Skeletal muscle cell (primary cell): ENCODE data around the gene UPK1B.
A peak's percentile ranks its signal among the peaks of the same experiment; 100 is the strongest.

Experiments used
- DNase-seq: peaks from one replicate; pipeline ENCODE4 v3.0.0-alpha.2; 2010; ENCODE audit warnings: low read depth
- H3K4me3 ChIP-seq: 2 replicates; pipeline ENCODE4 v1.5.1; 2011; ENCODE audit warnings: low read depth, mild to moderate bottlenecking, control low read depth, low read length, moderate library complexity

The UPK1B gene

GRCh38 chr3:119175872-119176756 is 2.7 kb downstream of the UPK1B start:
- no peak overlapping the region for H3K4me3 ChIP-seq
- DNase-seq, result peak; percentile 19

- DNase-seq, result no peak
- no peak overlapping the region for H3K4me3 ChIP-seq
Observed at GRCh38 chr3:119176778-119177177, 3.4 kb downstream of the UPK1B start.

GRCh38 chr3:119177321-119177720 is 3.9 kb downstream of the UPK1B start:
- H3K4me3 ChIP-seq, result no peak overlapping the region
- DNase-seq, result no peak

DNA sequence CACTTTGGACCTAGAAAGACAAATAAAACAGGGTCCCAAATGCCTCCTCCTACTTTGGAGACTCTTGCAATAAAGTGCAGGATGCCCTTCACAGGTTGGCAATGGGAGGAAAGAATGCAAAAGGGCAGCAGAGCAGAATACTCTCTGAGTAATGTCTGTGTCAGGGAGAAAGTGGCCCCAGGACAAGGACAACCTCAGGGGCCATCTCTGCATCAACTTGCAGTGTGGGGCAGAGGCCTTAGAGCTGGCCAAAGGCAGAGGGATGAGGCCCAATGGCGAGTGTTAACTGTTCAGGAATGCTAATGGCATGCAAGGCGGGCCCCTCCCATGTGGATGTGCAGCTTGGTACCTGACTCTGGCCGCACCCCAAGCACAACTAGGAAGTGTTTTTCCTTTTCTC is 8.4 kb downstream of the UPK1B start:
- DNase-seq, result no peak
- no peak overlapping the region for H3K4me3 ChIP-seq

GRCh38 chr3:119184111-119184510 is 10.7 kb downstream of the UPK1B start:
- DNase-seq, result no peak
- H3K4me3 ChIP-seq, result no peak overlapping the region

- peak; percentile 69 for DNase-seq
- no peak overlapping the region for H3K4me3 ChIP-seq
Observed at GRCh38 chr3:119184796-119185570, 11.6 kb downstream of the UPK1B start.

DNA sequence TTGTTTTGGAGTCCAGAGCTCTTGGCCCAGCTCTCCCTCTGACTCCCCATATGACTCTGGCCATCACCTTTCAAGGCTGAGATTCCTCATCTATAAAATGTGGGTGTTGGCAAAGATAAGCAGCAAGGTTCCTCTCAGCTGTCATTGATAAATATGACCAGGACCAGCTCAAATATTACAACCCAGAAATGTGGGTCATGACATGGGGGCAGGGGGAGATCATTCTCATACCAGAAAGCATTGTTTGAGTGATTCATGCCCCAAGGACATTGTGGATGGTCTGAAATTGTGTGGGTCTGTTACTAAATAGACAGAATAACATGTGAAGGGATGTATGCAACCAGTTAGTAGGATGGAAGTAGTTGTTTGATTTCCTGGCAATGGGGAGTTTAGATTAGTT is 13.9 kb downstream of the UPK1B start:
- no peak overlapping the region for H3K4me3 ChIP-seq
- DNase-seq, result no peak

GRCh38 chr3:119191800-119192199 is 18.4 kb downstream of the UPK1B start:
- H3K4me3 ChIP-seq, result no peak overlapping the region
- DNase-seq, result no peak

DNA sequence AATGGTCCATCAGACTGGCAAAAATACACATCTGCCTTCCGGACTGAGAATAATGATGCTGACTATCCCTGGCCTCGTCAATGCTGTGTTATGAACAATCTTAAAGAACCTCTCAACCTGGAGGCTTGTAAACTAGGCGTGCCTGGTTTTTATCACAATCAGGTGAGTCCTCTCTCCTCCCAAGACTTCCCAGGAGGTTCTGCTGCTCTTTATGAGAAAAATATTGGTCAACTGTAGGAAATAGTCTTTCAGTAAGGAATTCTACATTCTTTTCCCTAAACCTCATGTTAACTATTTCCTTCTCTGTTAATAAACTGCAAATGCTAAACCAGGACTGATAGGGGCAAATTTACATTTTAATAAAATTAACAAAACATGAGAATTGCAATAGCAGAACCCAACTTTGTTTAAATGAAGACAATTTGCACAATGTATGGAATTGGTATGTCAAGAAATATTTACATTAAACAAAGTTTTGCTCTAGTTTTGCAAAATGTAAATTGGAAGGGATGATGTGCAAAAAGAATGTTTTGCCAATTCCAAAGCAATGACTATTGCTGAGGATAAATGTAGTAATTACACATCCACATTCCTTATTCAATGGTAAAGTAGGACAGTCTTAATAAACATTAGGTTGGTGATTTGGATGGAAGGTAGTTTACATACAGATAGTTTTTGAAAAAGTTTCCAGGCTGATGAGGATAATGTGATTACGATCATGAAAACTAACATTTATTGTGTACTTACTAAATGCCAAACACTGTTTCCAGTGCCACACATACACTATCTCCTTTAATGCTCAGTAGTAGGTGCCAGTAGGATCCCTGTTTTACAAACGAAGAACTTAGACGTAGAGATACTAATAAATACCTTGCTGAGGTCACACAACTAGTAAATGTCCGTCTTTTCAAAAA is 21.1 kb downstream of the UPK1B start:
- H3K4me3 ChIP-seq, result no peak overlapping the region
- no peak for DNase-seq

GRCh38 chr3:119195151-119195476 is 21.7 kb downstream of the UPK1B start:
- DNase-seq, result no peak
- no peak overlapping the region for H3K4me3 ChIP-seq

GRCh38 chr3:119195911-119196310 is 22.5 kb downstream of the UPK1B start:
- DNase-seq, result no peak
- no peak overlapping the region for H3K4me3 ChIP-seq

GRCh38 chr3:119205209-119205608 is 31.8 kb downstream of the UPK1B start:
- no peak for DNase-seq

GRCh38 chr3:119205685-119206084 is 32.3 kb downstream of the UPK1B start:
- H3K4me3 ChIP-seq, result no peak overlapping the region
- no peak for DNase-seq

More at GRCh38 chr3:119205209-119205608, 31.8 kb downstream of the UPK1B start:
- no peak overlapping the region for H3K4me3 ChIP-seq

DNA sequence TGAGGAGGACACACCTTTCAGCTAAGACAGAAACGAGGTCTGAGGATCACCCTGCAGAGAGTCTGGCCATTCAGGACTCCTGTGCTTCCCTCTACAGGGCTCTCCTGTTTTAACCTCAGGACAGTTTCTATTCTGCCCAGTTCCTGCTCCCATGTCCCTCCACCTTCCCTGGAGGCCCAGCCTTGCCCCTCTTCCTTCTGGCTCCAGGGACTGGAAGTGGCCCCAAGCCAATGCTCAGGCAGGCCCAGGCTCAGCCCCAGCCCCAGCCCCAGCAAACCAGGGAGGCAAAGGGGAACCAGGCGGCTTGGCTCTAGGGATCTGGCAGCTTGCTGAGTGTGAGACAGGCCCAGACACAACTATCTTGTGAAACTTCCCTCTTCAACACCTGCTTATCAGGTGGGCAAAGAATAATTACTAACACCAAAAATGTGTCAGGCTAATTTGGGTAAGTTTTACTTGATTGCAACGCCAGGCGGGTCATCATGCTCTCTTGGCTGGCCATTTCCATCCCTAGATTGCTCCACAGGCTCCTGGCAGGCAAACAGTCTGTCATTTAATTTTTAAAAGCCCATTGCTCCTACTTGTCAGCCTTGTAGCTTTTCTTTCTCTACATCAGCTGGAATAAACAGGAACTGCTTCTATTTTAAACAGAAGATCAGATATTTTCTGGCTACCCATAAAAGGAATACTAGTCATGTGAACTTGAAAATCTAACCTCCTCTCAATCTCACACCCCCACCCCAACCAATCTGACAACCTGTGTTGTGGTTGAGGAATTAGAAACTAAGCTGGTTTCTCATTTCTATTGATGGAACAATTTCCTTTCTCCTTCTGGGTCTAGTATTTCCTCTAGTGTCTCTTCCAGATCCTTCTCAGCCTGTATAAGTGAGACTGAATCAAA is 33.5 kb downstream of the UPK1B start:
- no peak overlapping the region for H3K4me3 ChIP-seq
- no peak for DNase-seq

- no peak overlapping the region for H3K4me3 ChIP-seq
- no peak for DNase-seq
Observed at GRCh38 chr3:119207512-119207875, 34.1 kb downstream of the UPK1B start.

DNA sequence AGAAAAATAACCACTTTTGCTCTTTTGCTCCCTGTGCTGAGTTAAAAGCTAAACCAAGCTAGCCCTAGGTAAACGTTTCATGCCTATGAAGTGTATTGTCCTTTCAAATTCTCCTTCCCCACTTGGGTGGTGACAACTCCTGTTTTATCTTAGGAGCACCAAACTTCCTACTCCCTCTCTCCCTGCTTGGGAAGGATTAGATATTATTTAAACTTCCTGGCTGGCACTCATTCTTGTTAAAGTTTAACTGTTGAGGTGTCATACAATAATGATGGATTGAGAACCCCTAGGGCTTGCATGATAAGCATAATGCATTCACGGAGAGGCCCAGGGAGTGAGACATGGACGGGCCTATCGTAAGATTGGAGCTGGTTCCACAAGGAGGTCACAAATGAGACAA is 37.8 kb downstream of the UPK1B start:
- no peak for DNase-seq

GRCh38 chr3:119211803-119212202 is 38.4 kb downstream of the UPK1B start:
- DNase-seq, result no peak
- no peak overlapping the region for H3K4me3 ChIP-seq

More for the DNA sequence above, 37.8 kb downstream of the UPK1B start:
- no peak overlapping the region for H3K4me3 ChIP-seq

GRCh38 chr3:119219069-119219468 is 45.7 kb downstream of the UPK1B start:
- no peak for DNase-seq
- H3K4me3 ChIP-seq, result no peak overlapping the region

DNA sequence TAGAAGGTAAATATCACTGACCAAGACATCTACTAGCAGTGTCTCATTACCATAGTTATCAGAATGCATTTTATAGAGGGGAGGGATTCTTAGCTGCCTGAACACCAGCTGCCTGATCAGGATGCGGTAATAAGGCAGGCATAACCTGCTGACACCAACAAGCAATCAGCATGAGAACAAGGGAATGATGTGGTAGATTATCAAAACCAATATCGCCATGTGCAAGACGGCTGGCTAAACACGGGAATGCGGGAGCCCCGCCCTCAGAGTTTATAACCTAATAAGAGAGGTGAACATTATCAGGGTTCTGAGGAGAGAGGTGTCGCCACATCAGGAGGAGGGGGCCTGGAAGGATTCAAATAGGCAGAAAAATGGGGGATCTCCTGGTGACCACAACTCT is 46.8 kb downstream of the UPK1B start:
- DNase-seq, result no peak
- H3K4me3 ChIP-seq, result no peak overlapping the region
